GM12864 (cell line): Measurements from ENCODE around the gene SYS1.

Experiments used
- DNase-seq: peaks from one replicate; pipeline ENCODE4 v3.0.0-alpha.2; 2011; ENCODE audit warnings: low read depth
- H3K4me3 ChIP-seq: 2 replicates; pipeline ENCODE4 v1.5.1; 2011; ENCODE audit warnings: mild to moderate bottlenecking, low read depth, low read length, control low read depth
- CTCF ChIP-seq: IDR thresholded peaks from 2 replicates; pipeline ENCODE4 v1.5.1; 2011; ENCODE audit warnings: low read depth, mild to moderate bottlenecking, moderate library complexity, low read length, control low read depth, inconsistent platforms; ENCODE audit errors: missing control alignments

Gene SYS1

GRCh38 chr20:45329497-45330319 is 33.2 kb upstream of the SYS1 start:
- DNase-seq, result no peak
- no peak for TF ChIP-seq CTCF
- H3K4me3 ChIP-seq, result no peak overlapping the region

GRCh38 chr20:45330476-45330875 is 32.5 kb upstream of the SYS1 start:
- TF ChIP-seq CTCF, result no peak
- no peak for DNase-seq
- H3K4me3 ChIP-seq, result no peak overlapping the region

- no peak for DNase-seq
- TF ChIP-seq CTCF, result no peak
- no peak overlapping the region for H3K4me3 ChIP-seq
Observed at GRCh38 chr20:45336530-45337366, 26.2 kb upstream of the SYS1 start.

GRCh38 chr20:45337367-45338120 is 25.4 kb upstream of the SYS1 start:
- TF ChIP-seq CTCF, result no peak
- H3K4me3 ChIP-seq, result no peak overlapping the region
- no peak for DNase-seq

- no peak for TF ChIP-seq CTCF
- DNase-seq, result no peak
- H3K4me3 ChIP-seq, result no peak overlapping the region
Observed at GRCh38 chr20:45338121-45339030, 24.6 kb upstream of the SYS1 start.

GRCh38 chr20:45339084-45339483 is 23.9 kb upstream of the SYS1 start:
- DNase-seq, result no peak
- H3K4me3 ChIP-seq, result no peak overlapping the region
- TF ChIP-seq CTCF, result no peak
